ENCODE measurements around the gene RACGAP1. TPM values are rescaled to one million over a fixed set of nuclear protein-coding genes. Genes with fewer than 3 reads are reported as not detected.

RACGAP1 gene
- total RNA-seq, 2 experiments from 2014 or later, result 3.0 to 3.3 TPM

- H3K9me3 Mint-ChIP-seq, result no peaks in the 10 kb centered on the region
- Histone ChIP-seq H3K27me3 (ENCODE audit: control insufficient read depth in 1 of 2, insufficient read depth in 2 of 2, low read length in 2 of 2) (no peaks in the 10 kb centered on the region), H3K36me3 (ENCODE audit: insufficient read depth, low read length) (no peaks in the 10 kb centered on the region), H3K9me3 (ENCODE audit: control insufficient read depth in 1 of 2, insufficient read depth in 1 of 2, low read length in 2 of 2) (no peaks in the 10 kb centered on the region), H3K27ac (ENCODE audit: low read depth in 1 of 2, low read length in 2 of 2) (no peak overlapping the region), H3K4me1 (ENCODE audit: insufficient read depth, low read length) (no peaks in the 10 kb centered on the region), H3K4me3 (ENCODE audit: low read length) (no peak overlapping the region)
- no peaks in the 10 kb centered on the region for H3K36me3 Mint-ChIP-seq (ENCODE audit: low read depth)
- no peak for TF ChIP-seq CTCF (IDR thresholded peaks at IDR 0.05)
- ATAC-seq (ENCODE audit: poor library complexity) (no peak), DNase-seq (peak in 2 of 14 experiments; percentile 36 to 46)
- H3K4me1 Mint-ChIP-seq (ENCODE audit: low read depth), result no peaks in the 10 kb centered on the region
- ChIA-PET CTCF (interaction anchor here (2.2 kb wide), 1 partner anchor 15 kb away, joined by 14 read pairs; no protein-coding TSS in a partner anchor), POLR2A (no interaction called here)
- H3K27me3 Mint-ChIP-seq, result no peaks in the 10 kb centered on the region
- H3K27ac Mint-ChIP-seq, result no peak overlapping the region
- no peak overlapping the region for H3K4me3 Mint-ChIP-seq
- intact Hi-C loops (cut with DNase I, micrococcal nuclease), result no loop called here
Measured at GRCh38 chr12:49982246-49983087, 42.8 kb downstream of the RACGAP1 start.

GRCh38 chr12:49980501-49981349 lies 44.6 kb downstream of the RACGAP1 start:
- no peaks in the 10 kb centered on the region for H3K4me1 ChIP-seq (ENCODE audit: insufficient read depth, low read length)
- ATAC-seq (ENCODE audit: poor library complexity) (no peak), DNase-seq (no peak)
- no peak overlapping the region for H3K27ac Mint-ChIP-seq
- no peaks in the 10 kb centered on the region for H3K4me1 Mint-ChIP-seq (ENCODE audit: low read depth)
- H3K27me3 Mint-ChIP-seq, result no peaks in the 10 kb centered on the region
- no peaks in the 10 kb centered on the region for H3K36me3 ChIP-seq (ENCODE audit: insufficient read depth, low read length)
- H3K4me3 ChIP-seq (ENCODE audit: low read length), result no peak overlapping the region
- no peak for TF ChIP-seq CTCF (IDR thresholded peaks at IDR 0.05)
- ChIA-PET CTCF (interaction anchor here (1.6 to 2.3 kb wide), 2 partner anchors 14 to 58 kb away, joined by 3 to 11 read pairs; no protein-coding TSS in a partner anchor), POLR2A (no interaction called here)
- no peak overlapping the region for H3K27ac ChIP-seq (ENCODE audit: low read depth in 1 of 2, low read length in 2 of 2)
- H3K9me3 Mint-ChIP-seq, result no peaks in the 10 kb centered on the region
- intact Hi-C loops (cut with DNase I, micrococcal nuclease), result no loop called here
- H3K4me3 Mint-ChIP-seq, result no peak overlapping the region
- H3K9me3 ChIP-seq (ENCODE audit: control insufficient read depth in 1 of 2, insufficient read depth in 1 of 2, low read length in 2 of 2), result no peaks in the 10 kb centered on the region
- no peaks in the 10 kb centered on the region for H3K36me3 Mint-ChIP-seq (ENCODE audit: low read depth)
- no peaks in the 10 kb centered on the region for H3K27me3 ChIP-seq (ENCODE audit: control insufficient read depth in 1 of 2, insufficient read depth in 2 of 2, low read length in 2 of 2)

GRCh38 chr12:49979791-49980190 lies 45.5 kb downstream of the RACGAP1 start:
- Mint-ChIP-seq H3K36me3 (ENCODE audit: low read depth) (no peaks in the 10 kb centered on the region), H3K27me3 (no peaks in the 10 kb centered on the region), H3K27ac (no peak overlapping the region), H3K4me3 (no peak overlapping the region), H3K9me3 (no peaks in the 10 kb centered on the region), H3K4me1 (ENCODE audit: low read depth) (no peaks in the 10 kb centered on the region)
- intact Hi-C loops (cut with DNase I, micrococcal nuclease), result no loop called here
- no peaks in the 10 kb centered on the region for H3K9me3 ChIP-seq (ENCODE audit: control insufficient read depth in 1 of 2, insufficient read depth in 1 of 2, low read length in 2 of 2)
- ChIA-PET CTCF (interaction anchor here (0.6 to 2.3 kb wide), 3 partner anchors 11 to 59 kb away, joined by 3 to 11 read pairs (median 3); no protein-coding TSS in a partner anchor), POLR2A (no interaction called here)
- no peaks in the 10 kb centered on the region for H3K36me3 ChIP-seq (ENCODE audit: insufficient read depth, low read length)
- TF ChIP-seq CTCF (IDR thresholded peaks at IDR 0.05), result no peak
- H3K27ac ChIP-seq (ENCODE audit: low read depth in 1 of 2, low read length in 2 of 2), result no peak overlapping the region
- ATAC-seq (ENCODE audit: poor library complexity), result no peak
- DNase-seq, result no peak
- no peaks in the 10 kb centered on the region for H3K4me1 ChIP-seq (ENCODE audit: insufficient read depth, low read length)
- H3K4me3 ChIP-seq (ENCODE audit: low read length), result no peak overlapping the region
- H3K27me3 ChIP-seq (ENCODE audit: control insufficient read depth in 1 of 2, insufficient read depth in 2 of 2, low read length in 2 of 2), result no peaks in the 10 kb centered on the region

Data from CD4-positive, alpha-beta T cell (primary cell).